ENCODE data around the gene STPG2.

- TF ChIP-seq POLR2A (IDR thresholded peaks at IDR 0.05): no peak
- TF ChIP-seq, protein P1, sequence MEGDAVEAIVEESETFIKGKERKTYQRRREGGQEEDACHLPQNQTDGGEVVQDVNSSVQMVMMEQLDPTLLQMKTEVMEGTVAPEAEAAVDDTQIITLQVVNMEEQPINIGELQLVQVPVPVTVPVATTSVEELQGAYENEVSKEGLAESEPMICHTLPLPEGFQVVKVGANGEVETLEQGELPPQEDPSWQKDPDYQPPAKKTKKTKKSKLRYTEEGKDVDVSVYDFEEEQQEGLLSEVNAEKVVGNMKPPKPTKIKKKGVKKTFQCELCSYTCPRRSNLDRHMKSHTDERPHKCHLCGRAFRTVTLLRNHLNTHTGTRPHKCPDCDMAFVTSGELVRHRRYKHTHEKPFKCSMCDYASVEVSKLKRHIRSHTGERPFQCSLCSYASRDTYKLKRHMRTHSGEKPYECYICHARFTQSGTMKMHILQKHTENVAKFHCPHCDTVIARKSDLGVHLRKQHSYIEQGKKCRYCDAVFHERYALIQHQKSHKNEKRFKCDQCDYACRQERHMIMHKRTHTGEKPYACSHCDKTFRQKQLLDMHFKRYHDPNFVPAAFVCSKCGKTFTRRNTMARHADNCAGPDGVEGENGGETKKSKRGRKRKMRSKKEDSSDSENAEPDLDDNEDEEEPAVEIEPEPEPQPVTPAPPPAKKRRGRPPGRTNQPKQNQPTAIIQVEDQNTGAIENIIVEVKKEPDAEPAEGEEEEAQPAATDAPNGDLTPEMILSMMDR (IDR thresholded peaks at IDR 0.05): no peak
Measured at GRCh38 chr4:97778174-97778573, 365.1 kb downstream of the STPG2 start.
